Measurements from ENCODE around the gene PPP6R3.

PPP6R3 gene

DNA sequence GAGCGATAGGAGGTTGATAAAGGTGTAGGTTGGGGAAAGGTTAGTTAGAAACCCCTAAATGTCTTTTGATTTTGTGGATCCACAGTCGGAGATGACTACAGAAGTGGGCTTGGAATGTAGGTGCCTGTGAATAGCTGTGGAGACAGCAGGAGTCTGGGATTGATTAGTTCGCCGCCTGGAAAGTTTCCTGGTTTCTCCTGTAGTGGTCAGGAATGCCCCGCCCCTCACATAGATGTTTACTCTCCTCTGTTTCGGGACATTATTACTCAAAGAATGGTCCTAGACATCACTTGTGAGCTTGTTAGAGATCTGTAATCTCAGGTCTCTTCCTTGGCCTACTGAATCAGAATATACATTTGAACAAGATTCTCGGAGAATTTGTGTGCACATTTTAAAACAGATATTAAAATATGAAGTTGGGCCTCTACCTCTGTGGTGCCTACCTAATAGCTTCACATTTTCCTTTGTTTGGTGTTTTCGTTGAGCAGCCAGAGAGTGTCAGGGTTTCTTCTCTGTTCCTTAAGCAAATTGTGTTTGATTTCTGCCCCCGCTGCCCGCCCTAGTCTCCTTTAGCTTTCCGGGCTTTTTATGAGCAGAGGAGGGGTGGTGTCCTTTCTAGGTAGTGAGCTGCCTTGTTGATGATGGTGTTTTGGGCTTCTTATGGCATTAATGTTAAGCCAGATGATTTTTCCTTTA lies 89.4 kb downstream of the PPP6R3 start:
- in situ Hi-C loops (cut with MboI; ENCODE audit: low sequenced_read_pairs) = no loop called here

DNA sequence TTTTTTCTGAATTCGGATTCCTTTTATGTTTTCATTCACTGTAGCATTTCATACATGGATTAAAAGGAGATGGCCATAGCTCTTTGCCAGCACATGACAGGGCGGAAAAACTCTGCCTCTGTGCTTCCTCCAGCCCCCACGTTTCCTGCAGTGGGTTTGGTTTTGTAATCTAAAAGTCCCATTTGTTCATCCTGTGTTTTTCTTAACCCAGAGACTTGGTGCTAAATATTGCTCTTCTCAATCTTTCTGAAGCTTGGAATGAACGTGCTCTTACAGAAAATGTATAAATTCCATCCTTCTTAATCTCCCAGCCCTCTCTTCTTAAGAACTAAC lies 89.9 kb downstream of the PPP6R3 start:
- in situ Hi-C loops (cut with MboI; ENCODE audit: low sequenced_read_pairs) = no loop called here

DNA sequence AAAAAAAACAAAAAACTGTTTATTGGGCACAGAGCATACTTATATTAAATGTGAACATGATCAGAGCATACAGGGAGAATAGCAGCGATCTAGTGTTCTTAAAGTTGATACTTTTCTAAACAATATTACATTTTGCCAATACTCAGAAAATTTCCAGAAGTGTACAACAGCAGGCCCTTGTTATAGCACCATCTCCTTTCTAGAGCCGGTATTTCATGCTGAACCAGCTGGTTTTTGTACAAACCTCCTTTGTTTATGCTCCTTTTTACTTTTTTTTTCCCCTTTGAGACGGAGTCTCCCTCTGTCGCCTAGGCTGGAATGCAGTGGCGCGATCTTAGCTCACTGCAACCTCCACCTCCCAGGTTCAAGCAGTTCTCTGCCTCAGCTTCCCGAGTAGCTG lies 90.7 kb downstream of the PPP6R3 start:
- in situ Hi-C loops (cut with MboI; ENCODE audit: low sequenced_read_pairs) = no loop called here

DNA sequence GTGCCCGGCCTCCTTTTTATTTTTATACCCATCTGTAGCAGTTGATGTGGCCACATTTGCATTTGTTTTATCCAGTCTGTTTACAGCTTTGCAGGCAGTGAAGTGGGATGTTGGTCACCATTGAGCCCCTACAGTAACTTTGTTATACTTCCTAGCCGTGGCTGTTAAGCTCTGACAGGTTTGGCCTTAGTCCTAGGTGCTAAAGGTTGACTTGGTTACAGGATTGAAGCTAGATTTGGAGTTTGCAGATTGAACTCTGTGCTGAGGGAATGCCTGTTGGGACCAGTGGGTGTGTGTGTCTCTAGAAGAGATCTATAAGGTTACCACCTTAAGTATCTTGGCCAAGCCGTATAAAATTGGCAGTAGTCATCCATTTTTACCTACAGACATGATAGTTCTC lies 91.2 kb downstream of the PPP6R3 start:
- in situ Hi-C loops (cut with MboI; ENCODE audit: low sequenced_read_pairs) = no loop called here

DNA sequence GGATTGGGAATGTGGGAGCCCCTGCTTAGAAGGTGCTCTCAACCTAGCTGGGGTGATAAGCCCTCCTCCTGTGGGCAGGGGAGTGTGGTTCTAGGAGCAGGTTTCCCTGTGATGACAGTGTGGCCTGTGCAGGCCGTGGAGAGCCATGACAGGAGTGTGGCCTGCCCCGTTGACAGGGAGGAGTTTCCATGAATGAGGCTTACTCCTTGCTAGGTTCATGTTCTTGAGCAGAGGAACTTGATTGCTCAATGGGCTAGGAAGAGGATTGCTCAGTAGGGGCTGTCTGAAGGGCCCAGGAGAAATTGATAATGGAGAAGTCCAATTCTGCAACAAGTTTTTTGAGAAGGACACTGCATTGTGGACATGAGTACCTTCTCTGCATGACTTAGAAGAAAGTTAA lies 92.0 kb downstream of the PPP6R3 start:
- in situ Hi-C loops (cut with MboI; ENCODE audit: low sequenced_read_pairs) = no loop called here

DNA sequence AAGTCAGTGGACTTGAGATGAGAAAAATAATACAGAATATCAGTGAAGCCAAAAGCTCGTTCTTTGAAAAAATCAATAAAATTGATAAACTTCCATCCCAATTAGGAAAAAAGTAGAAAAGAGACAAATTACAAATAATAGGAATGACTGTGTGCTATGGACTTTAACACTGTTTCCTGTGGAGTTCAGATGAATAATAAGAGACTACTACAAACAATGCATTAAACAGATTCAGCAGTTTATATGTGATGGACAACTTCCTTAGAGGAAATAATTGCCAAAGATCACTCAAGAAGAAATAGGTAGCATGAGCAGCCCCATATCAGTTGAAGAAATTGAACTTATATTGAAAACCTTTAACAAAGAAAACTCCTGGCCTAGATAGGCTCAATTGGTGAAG lies 99.7 kb downstream of the PPP6R3 start:
- in situ Hi-C loops (cut with MboI; ENCODE audit: low sequenced_read_pairs) = no loop called here

DNA sequence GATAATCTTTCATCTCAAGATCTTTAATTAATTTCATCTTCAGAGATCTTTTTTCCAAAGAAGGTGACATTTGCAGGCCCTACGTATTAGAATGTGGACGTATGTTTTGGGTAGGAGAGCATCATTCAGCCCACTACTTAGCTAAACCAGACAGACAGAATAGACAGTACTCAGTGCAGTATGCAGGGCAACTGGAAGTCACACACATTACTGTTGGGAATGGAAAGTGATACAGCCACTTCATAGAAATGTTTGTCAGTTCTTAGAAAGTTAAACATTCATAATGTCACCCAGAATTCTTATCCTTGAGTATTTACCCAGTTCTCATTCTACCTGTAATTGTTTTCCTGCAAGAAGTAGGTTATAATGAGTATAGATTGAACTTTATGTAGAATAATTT lies 102.9 kb downstream of the PPP6R3 start:
- in situ Hi-C loops (cut with MboI; ENCODE audit: low sequenced_read_pairs) = no loop called here

DNA sequence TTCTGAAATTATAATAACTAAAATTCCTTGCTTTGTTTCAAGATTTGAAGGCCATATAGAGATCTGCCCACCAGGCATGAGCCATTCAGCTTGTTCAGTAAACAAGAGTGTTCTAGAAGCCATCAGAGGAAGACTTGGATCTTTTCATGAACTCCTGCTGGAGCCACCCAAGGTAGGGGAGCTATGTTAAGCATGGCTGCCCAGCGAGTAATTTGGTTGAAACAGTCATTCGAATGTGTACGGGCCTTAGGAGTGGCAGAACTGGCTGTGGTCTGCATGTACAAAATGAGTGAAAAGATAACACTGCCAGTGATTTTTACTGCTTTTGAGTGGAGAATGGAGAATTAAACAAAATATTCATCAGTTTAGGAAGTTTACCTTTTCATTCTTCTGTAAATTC lies 103.7 kb downstream of the PPP6R3 start:
- in situ Hi-C loops (cut with MboI; ENCODE audit: low sequenced_read_pairs) = no loop called here

DNA sequence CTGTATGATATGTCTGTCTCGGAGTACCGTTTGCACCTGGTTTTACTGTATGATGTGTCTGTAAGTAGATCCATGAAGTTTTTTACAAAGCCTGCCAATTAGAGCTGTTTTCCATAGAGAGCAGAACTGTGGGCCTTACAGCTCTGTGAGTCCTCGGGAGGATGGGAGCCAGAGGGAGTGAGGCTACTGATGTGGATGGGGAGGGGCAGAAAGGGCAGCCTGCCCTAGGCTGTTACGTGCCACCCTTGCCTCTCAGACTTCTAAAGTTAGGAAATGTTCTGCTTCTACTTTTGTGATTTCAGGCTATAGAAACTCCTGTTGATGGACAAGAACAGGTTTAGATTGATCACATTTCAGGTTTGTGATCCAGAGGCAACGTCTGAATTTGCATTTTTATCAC lies 105.2 kb downstream of the PPP6R3 start:
- in situ Hi-C loops (cut with MboI; ENCODE audit: low sequenced_read_pairs) = no loop called here

DNA sequence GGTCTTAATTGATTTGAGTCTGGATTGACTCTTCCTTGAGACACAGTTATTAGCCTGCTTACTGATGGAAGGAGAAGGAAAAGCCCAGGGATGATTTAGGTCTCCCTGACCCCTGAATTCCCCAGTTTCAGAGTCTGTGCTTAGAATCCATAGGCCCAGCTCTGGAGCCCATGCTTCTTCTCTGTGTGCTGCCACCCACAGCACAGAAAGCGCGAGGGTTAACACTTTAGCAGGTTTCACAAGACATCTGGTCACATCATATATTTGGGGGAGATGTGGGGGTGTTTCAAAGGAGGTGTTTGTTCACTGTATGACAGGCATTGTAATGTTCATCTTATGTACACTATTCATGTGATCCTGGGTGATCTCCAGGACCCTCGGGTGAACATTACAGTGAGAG lies 107.0 kb downstream of the PPP6R3 start:
- in situ Hi-C loops (cut with MboI; ENCODE audit: low sequenced_read_pairs) = no loop called here

DNA sequence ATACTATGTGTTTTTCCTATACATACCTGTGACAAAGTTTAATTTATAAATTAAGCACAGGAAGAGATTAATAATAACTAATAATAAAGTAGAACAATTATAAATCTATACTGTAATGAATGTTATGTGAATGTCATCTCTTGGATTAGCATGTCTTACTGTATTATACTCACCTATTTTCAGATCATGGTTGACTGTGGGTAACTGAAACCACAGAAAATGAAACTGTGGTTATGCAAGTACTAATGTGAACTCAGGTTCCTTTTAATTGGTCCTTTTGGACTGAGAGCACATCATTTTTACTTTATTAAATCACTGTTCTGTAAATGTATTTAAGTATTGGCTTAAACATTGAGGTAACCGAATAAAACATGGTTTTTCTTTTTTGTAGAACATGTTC lies 108.8 kb downstream of the PPP6R3 start:
- in situ Hi-C loops (cut with MboI; ENCODE audit: low sequenced_read_pairs) = no loop called here

DNA sequence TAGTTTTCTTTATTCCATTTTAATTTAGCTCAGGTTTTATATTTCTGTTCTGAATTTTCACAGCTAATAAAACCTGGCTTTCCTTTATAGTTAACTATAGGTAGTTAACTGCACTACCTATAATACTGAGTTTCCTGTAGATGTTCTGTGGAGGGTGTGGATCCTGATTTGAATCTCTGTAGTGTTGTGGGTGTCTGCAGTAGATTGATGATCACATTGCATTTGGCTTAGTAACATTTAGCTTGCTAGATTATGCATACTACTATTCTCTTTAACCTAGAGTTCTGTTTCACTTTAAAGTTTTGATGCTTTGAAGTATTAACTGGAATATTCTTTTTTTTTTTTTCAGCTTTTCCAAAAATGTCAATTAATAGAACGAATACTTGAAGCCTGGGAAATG lies 110.1 kb downstream of the PPP6R3 start:
- in situ Hi-C loops (cut with MboI; ENCODE audit: low sequenced_read_pairs) = no loop called here

DNA sequence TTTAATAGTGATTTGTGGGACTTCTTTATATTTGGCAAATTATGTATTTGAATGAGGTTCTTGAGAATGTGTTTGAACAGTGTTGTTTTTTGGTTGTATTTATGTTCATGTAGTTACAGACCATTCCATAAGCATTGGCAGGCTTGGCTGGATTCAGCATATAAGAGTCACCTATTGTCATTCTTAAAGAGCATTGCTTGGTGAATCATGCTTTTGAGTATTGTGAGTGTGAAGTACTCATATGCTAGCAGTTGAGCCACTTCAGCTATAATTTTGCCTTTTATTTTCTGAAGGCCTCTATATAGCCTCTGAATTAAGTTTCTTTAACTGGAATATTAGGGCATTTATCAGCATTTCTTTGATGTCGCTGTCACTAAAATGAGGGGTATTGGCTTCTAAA lies 113.8 kb downstream of the PPP6R3 start:
- in situ Hi-C loops (cut with MboI; ENCODE audit: low sequenced_read_pairs) = no loop called here

DNA sequence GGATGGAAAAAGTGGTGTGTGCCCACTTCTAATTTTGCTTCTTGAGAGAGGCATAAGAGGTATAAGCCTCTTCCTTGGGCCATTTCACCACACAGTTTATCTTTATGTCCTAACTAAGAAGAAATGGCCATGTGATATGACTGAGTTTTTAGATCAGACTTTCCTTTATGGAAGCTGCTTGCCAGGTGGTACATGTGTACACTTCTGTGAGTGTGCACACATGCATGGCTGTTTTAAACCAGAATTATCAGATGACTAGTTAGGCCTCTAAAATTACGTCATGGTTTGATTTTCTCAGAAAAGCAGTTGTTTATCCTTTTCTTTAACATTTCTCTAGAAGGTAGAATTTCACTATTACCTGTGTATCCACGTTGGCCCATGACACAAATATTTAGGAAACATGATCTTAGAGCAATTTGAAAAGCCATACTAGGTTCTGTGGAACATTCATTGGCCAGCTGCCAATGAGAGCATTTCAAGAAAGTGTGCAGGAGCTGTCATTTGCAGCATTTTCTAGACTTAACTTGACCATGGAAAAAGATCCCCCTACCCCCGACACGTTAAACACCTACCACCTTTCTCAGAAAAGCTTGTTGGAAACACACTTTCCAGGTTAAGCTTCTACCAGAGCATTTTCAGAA lies 114.6 kb downstream of the PPP6R3 start:
- in situ Hi-C loops (cut with MboI; ENCODE audit: low sequenced_read_pairs) = no loop called here

DNA sequence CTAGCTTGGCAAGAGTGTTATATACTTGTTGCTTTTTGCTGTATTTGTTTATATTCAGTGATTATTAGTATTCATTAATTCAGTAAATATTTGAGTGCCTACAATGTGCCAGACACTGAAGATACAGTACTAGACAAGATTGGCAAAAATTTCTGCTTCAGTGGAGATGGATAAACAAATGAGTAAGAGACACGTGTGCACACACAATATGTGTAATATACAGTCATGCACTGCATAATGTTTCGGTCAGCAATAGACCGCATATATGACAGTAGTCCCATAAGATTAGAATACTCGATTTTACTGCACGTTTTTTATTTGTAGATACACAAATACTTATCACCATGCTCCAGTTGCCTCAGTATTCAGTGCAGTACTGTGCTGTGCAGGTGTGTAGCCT lies 118.9 kb downstream of the PPP6R3 start:
- in situ Hi-C loops (cut with MboI; ENCODE audit: low sequenced_read_pairs) = no loop called here

DNA sequence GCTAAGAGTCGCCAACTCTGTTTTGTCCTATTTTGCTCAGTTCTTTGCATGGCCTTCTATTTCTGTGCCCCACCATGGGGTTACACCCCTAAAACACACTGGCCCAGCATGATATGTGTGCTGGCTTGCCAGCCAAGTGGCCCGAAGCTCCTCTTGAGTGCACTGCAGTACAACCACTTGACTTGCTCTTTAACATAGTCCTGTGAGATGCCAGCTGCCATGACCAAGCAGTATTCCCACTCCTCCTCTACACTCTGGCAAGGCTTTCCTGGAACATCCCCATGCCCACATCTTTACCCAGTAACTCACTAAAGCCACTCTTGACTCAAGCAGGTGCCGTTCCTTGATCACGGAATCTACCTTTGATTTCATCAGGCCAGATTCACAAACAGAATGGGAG lies 120.9 kb downstream of the PPP6R3 start:
- in situ Hi-C loops (cut with MboI; ENCODE audit: low sequenced_read_pairs) = no loop called here

DNA sequence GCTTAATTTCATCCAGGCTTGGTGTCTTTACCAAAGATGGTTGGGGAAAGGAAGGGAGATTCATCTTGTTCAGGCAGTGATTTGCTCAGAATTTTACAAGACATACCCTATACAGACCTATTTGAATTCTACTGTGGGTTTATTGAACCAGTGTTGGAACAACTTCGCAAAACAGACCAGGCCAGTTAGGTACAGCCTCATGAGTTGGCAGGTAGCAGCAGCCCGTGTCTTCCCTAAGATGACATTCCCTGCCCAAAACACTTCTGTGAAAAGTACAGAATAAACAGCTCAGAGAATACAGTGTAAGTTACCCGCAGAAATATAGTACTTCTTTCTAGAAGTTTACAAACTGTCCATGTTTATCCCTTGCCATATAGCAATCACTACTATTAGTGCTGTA lies 121.3 kb downstream of the PPP6R3 start:
- in situ Hi-C loops (cut with MboI; ENCODE audit: low sequenced_read_pairs) = no loop called here

DNA sequence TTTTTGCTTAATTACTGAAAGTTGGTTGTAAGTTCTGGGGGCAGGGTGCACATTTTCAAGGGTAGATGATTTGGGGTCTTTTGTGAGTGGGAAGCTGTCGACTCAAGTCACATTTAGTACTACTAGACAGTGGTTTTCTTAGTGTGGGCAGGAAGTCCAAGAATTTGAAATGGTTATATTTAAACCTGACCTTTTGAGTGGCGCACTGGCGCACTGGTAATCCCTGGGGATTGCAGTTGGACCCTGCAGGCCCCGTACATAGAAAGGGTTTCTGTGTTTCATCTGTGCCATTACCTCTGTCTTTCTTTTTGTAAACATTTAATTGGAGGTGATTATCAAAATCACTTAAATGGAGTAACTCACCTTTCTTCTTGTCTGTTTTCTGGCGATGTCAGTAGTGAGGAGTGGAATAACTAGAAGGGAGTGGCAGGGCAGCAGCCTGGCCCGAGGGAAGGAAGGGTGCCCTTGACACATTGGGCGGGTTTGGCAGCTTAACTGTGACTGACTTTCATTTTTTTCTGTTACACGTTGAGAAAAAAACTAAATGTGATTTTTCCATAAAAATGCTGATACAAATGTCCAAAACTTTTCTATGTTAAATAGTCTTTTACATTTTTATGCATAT lies 122.0 kb downstream of the PPP6R3 start:
- in situ Hi-C loops (cut with MboI; ENCODE audit: low sequenced_read_pairs) = no loop called here

DNA sequence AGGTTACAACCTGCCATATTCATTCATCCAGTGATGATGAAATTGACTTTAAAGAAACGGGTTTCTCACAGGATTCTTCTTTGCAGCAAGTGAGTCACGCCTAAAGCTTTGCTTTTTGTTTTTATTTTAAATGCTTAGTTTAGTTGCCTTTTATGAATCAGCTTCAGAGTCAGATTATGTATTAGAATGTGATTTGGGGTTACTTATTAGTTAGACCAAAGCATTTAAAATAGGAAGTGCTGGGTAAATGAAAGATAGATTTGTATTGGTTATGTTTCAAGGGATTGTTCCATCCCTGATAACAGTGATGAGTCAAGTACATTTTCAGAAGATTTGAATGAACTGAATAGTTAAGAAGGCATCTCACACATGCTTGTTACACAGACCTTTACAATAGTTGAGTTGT lies 122.5 kb downstream of the PPP6R3 start:
- in situ Hi-C loops (cut with MboI; ENCODE audit: low sequenced_read_pairs) = no loop called here

DNA sequence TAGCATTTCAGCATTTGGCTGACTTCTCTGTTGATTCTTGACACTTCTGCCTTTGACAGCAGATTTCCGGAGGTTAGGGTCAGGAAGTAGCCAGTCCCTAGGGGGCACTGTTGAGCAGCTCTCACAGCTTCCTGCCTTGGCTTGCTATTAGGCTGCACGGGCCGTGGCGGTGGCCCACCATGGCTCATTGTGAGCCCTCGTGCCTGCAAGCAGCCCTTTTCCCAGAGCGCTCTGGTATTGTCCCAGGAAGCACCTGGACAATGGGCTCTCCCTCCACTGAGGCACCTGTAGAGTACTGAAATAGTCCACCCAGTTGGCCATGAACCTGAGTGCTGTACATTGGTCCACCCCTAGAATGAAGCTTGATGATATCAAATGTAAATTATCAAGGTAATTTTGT lies 123.5 kb downstream of the PPP6R3 start:
- in situ Hi-C loops (cut with MboI; ENCODE audit: low sequenced_read_pairs) = no loop called here

DNA sequence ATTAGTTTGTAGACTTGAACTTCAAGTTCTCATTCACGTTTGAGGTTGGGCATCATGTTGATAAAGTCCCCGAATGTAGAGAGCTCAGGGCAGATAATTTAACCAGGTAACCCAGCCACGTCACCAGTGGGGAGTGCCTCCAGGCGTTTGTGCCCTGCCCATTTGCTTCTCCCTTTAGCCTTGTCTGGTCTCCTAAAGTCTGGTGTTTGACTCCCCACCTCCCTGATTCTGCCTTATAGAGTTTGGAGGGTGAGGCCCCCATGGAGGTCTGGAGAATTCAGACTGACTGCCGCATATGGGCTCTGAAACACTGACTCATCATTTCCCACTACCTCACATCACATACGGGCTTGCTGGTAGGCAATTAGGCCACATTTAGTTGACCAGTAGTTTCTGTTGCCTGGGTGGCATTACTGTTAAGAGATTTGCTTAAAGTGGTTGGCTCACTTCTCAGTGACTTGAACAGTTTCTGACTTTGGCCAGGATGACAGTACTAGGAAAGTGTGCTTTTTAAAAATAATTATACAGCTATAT lies 124.5 kb downstream of the PPP6R3 start:
- in situ Hi-C loops (cut with MboI; ENCODE audit: low sequenced_read_pairs) = no loop called here

DNA sequence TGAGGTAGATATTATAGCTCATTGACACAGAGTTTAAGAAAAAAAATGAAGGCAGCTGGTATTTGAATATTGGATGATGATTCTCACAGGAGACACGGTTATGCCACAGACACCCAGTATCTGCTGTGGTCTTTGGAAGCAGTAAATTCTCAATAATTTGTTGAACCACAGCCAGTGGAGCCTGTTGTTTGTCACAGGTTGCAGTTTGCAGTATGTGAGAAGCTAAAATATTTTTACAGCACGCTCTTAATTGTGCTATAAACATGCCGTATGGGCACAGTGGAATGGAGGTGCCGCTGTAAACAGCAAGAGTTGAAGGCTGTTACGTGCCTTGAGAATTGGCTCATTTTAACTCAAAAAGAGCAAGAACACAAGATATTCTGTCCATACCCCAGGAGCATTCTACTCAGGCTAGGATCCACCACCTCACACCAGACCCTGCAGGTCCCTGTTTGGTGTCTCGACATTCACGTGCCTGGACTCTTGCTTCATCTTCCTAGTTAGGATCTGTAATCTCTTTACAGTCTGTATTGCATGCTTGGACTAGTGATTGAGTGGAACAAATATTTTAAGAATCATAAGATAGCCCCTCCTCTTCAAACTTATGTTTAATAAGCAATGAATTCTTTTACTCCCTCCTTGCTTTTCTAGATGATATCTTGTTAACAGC lies 129.1 kb downstream of the PPP6R3 start:
- in situ Hi-C loops (cut with MboI; ENCODE audit: low sequenced_read_pairs) = no loop called here

Data from HL-60/S4 treated with retinoic acid at 250 ng/mL for 4 days and 3 days (cell line).